ENCODE results near the gene SMAP2.

SMAP2 gene

DNA sequence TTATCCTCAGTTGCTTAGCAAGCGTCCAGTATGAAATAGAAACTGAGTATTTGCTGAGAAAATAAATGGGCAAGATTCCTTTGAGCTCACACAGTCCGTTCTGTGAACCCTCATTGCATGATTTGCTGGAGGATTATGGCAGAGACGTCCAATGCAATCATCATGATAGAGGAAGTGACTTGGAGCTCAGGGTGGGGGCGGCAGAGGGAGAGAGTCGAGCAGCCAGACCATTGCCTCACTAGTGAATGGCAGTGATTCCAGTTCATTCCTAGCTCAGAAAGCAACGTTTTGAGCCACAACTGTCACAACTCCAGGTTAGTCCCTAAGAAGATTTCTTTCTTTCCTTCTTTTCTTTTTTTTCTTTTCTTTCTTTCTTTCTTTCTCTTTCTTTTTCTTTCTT is 28.9 kb upstream of the SMAP2 start:
- TF ChIP-seq, protein P1, sequence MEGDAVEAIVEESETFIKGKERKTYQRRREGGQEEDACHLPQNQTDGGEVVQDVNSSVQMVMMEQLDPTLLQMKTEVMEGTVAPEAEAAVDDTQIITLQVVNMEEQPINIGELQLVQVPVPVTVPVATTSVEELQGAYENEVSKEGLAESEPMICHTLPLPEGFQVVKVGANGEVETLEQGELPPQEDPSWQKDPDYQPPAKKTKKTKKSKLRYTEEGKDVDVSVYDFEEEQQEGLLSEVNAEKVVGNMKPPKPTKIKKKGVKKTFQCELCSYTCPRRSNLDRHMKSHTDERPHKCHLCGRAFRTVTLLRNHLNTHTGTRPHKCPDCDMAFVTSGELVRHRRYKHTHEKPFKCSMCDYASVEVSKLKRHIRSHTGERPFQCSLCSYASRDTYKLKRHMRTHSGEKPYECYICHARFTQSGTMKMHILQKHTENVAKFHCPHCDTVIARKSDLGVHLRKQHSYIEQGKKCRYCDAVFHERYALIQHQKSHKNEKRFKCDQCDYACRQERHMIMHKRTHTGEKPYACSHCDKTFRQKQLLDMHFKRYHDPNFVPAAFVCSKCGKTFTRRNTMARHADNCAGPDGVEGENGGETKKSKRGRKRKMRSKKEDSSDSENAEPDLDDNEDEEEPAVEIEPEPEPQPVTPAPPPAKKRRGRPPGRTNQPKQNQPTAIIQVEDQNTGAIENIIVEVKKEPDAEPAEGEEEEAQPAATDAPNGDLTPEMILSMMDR (IDR thresholded peaks at IDR 0.05), result no peak

DNA sequence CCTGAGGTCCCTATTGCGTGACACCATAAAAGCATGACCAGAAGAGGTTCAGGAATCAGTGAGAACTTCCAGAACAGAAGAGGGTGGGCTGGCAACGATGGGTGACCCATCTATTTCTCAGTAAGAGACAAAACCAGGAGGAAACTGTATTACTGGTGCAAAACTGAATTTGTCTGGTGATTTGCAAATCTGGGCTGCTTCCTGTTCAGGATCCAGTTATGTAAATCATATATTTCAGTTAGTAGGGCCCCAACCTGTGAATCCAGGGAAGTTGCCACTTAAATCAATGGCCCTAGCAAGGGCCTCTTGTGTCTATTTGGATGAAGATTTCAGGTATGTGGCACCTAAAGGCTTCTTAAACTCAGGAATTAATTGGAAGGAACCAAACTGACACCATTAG is 23.1 kb upstream of the SMAP2 start:
- TF ChIP-seq, protein P1 (IDR thresholded peaks at IDR 0.05), result no peak

DNA sequence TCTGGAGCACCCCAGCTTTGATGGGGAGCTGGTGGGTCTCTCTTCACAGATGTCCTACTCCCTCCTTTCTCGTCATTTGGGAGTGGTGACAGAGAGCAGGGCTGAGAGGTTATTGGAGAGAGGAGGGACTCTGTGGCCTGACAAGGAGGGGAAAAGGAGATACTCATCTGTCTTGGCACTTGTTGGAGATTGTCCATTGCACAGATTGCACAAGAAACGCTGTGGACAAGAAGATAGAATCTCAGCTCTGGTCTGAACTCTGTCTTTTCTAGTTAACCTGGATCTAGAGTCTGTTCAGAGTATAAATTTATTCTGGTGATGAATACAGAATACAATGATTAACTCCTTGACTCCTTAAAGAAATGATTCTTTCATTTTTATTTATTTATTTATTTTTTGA is 22.4 kb upstream of the SMAP2 start:
- TF ChIP-seq, protein P1 (IDR thresholded peaks at IDR 0.05), result no peak

DNA sequence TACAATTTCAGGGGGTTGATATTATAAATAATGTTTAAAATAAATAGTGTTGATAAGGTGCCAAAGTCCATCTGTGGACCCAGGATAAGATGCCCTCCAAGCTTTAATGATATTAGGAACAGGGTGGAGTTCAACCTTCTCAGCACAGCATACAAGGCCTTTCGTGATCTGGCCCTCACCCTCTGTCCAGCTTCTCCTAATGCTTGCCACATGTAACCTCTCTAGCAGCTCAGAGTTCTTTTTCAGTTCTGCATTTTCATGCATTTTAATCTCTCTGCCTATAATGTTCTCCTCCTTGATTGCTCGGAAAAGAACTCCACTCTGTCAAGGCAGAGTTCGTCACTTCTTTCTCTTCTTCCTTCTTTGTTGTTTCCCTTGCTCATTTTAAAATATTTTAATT is 21.4 kb upstream of the SMAP2 start:
- TF ChIP-seq, protein P1 (IDR thresholded peaks at IDR 0.05), result no peak

DNA sequence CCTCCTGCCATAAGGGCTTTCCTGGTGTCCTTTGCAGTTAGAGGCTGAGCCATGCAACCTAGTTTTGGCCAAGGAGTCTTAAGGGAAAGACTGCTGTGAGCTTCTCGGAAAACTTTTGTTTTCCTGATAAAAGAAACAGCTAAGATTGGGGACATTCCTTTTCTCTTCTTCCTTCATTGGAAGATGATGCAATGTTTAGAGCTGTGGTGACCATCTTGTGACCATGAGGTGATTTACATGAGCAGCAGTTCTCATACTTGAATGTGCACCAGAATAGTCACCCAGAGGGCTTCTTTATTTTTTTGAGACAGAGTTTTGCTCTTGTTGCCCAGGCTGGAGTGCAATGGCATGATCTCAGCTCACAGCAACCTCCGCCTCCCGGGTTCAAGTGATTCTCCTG is 20.4 kb upstream of the SMAP2 start:
- TF ChIP-seq, protein P1 (IDR thresholded peaks at IDR 0.05), result no peak

DNA sequence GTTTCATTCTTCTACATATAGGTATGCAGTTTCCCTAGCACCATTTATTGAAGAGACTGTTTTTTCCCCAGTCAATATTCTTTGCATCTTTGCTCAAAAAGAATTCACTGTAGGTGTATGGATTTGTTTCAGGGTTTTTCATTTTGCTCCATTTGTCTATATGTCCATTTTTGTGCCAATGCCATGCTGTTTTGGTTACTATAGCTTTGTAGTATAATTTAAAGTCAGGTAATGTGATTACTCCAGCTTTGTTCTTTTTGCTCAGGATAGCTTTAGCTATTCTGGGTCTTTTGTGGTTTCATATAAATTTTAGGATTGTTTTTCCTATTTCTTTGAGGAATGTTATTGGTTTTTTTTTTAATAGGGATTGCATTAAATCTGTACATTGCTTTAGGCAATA is 15.9 kb upstream of the SMAP2 start:
- TF ChIP-seq, protein P1 (IDR thresholded peaks at IDR 0.05), result no peak

DNA sequence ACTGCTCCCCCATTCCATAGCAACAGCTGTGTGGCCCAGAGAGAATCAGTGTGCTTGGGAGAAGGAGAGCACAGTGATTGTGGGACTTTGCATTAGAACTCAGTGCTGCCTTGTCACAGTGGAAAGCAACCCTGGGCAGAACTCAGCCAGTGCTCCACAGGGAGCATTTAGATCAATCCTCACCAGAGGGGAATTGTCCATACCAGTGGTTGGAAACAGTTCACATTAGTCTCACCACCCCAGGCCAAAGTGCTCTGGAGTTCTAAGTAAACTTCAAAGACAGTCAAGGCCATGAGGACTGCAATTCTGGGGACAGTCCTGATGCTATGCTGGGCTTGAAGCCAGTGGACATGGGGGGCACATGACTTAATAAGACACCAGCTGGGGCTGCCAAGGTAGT is 12.9 kb upstream of the SMAP2 start:
- TF ChIP-seq, protein P1 (IDR thresholded peaks at IDR 0.05), result no peak

DNA sequence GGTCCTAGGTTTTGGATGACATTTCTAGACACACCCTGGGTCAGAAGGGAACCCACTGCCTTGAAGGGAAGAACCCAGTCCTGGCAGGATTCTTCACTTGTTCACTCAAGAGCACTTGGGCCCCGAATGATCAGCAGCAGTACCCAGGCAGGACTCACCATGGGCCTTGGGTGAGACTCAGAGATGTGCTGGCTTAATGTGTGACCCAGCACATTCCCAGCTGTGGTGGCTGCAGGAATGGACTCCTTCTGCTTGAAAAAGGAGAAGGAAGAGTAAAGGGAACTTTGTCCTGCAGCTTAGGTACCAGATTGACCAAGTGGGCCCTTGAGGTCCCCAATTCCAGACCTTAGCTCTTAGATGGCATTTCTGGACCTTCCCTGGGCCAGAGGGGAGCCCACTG is 12.3 kb upstream of the SMAP2 start:
- TF ChIP-seq, protein P1 (IDR thresholded peaks at IDR 0.05), result no peak
